Glutamatergic neuron (in vitro differentiated cells): ENCODE data around the gene SLC6A6. TPM values are rescaled to one million over a fixed set of nuclear protein-coding genes. Genes with fewer than 3 reads are reported as not detected.

ENCODE experiments used
- DNase-seq: peaks from one replicate; pipeline ENCODE4 v3.0.0; 2022
- H3K27ac Mint-ChIP-seq: one replicate; pipeline ENCODE4 v1.8.0; 2020; ENCODE audit warnings: mild to moderate bottlenecking, mixed read lengths, inconsistent platforms; ENCODE audit not compliant: unreplicated experiment
- H3K27me3 Mint-ChIP-seq: one replicate; pipeline ENCODE4 v1.8.0; 2020; ENCODE audit warnings: mild to moderate bottlenecking, moderate library complexity, mixed read lengths, inconsistent platforms; ENCODE audit not compliant: unreplicated experiment
- H3K36me3 Mint-ChIP-seq: one replicate; pipeline ENCODE4 v1.8.0; 2020; ENCODE audit warnings: mild to moderate bottlenecking, mixed read lengths, inconsistent platforms; ENCODE audit not compliant: unreplicated experiment
- H3K4me1 Mint-ChIP-seq: one replicate; pipeline ENCODE4 v1.8.0; 2020; ENCODE audit warnings: mild to moderate bottlenecking, low read depth, mixed read lengths, inconsistent platforms; ENCODE audit not compliant: unreplicated experiment
- H3K4me3 Mint-ChIP-seq: one replicate; pipeline ENCODE4 v1.8.0; 2020; ENCODE audit warnings: mild to moderate bottlenecking, mixed read lengths, inconsistent platforms; ENCODE audit not compliant: unreplicated experiment
- H3K9me3 Mint-ChIP-seq: one replicate; pipeline ENCODE4 v1.8.0; 2020; ENCODE audit warnings: mild to moderate bottlenecking, moderate library complexity, mixed read lengths, inconsistent platforms; ENCODE audit not compliant: unreplicated experiment
- total RNA-seq: library from RNA; stranded (reverse); fragmentation: NEBNext Ultra II Directional; extraction: Animal tissue kit (Norgen Biotek cat#: 25700); gene quantifications from one replicate; pipeline ENCODE4 v1.2.1, GENCODE V29; 2021; ENCODE audit not compliant: unreplicated experiment
- TF ChIP-seq, protein P1 (sequence below): fragments of 200-600 bp; sonication (generic); IDR thresholded peaks from one replicate; pipeline ENCODE4 v1.5.0; 2021; ENCODE audit not compliant: partially characterized antibody, unreplicated experiment

The SLC6A6 gene
- total RNA-seq, 1 donor from 2014 or later = 21.9 TPM

GRCh38 chr3:14472471-14473351 is 70.3 kb downstream of the SLC6A6 start:
- no peaks in the 10 kb centered on the region for H3K9me3 Mint-ChIP-seq
- H3K4me1 Mint-ChIP-seq = no peaks in the 10 kb centered on the region
- H3K27me3 Mint-ChIP-seq = peaks cover 6% of the 10 kb centered on the region
- H3K36me3 Mint-ChIP-seq = peaks cover 7% of the 10 kb centered on the region
- DNase-seq = no peak
- TF ChIP-seq, protein P1, sequence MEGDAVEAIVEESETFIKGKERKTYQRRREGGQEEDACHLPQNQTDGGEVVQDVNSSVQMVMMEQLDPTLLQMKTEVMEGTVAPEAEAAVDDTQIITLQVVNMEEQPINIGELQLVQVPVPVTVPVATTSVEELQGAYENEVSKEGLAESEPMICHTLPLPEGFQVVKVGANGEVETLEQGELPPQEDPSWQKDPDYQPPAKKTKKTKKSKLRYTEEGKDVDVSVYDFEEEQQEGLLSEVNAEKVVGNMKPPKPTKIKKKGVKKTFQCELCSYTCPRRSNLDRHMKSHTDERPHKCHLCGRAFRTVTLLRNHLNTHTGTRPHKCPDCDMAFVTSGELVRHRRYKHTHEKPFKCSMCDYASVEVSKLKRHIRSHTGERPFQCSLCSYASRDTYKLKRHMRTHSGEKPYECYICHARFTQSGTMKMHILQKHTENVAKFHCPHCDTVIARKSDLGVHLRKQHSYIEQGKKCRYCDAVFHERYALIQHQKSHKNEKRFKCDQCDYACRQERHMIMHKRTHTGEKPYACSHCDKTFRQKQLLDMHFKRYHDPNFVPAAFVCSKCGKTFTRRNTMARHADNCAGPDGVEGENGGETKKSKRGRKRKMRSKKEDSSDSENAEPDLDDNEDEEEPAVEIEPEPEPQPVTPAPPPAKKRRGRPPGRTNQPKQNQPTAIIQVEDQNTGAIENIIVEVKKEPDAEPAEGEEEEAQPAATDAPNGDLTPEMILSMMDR = no peak
- H3K27ac Mint-ChIP-seq = no peak overlapping the region
- no peak overlapping the region for H3K4me3 Mint-ChIP-seq

DNA sequence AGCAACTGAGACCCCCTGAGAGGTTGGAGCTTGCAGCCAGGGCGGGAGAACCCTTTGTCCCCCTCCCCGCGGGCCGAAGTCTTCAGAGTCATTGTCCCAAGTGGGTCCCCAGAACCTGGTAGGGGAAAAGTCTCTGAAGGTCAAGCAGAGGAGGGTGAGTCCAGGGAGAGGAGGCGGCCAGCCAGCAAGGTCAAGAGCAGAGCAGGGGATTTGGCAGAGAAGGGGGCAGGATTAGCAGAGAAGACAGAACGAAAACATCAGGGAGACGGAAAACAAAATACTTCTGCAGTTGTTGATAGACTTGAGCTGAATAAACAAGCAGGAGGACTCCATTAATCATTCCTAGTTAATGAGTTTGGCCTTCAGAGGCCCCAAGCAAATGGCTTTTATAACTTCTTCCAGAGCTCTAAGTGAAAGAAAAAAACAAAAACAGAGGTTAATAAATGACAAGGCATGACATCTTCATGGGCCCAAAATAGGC is 71.0 kb downstream of the SLC6A6 start:
- no peak for DNase-seq

GRCh38 chr3:14474363-14475081 is 72.1 kb downstream of the SLC6A6 start:
- no peaks in the 10 kb centered on the region for H3K4me1 Mint-ChIP-seq
- TF ChIP-seq, protein P1 = no peak
- DNase-seq = no peak
- peaks cover 6% of the 10 kb centered on the region for H3K27me3 Mint-ChIP-seq
- H3K27ac Mint-ChIP-seq = no peak overlapping the region
- no peak overlapping the region for H3K4me3 Mint-ChIP-seq
- peaks cover 7% of the 10 kb centered on the region for H3K36me3 Mint-ChIP-seq
- H3K9me3 Mint-ChIP-seq = no peaks in the 10 kb centered on the region

More for the DNA sequence above, 71.0 kb downstream of the SLC6A6 start:
- Mint-ChIP-seq H3K27ac (no peak overlapping the region), H3K4me1 (no peaks in the 10 kb centered on the region), H3K27me3 (peaks cover 6% of the 10 kb centered on the region), H3K36me3 (peaks cover 7% of the 10 kb centered on the region), H3K4me3 (no peak overlapping the region), H3K9me3 (no peaks in the 10 kb centered on the region)
- TF ChIP-seq, protein P1 = no peak

DNA sequence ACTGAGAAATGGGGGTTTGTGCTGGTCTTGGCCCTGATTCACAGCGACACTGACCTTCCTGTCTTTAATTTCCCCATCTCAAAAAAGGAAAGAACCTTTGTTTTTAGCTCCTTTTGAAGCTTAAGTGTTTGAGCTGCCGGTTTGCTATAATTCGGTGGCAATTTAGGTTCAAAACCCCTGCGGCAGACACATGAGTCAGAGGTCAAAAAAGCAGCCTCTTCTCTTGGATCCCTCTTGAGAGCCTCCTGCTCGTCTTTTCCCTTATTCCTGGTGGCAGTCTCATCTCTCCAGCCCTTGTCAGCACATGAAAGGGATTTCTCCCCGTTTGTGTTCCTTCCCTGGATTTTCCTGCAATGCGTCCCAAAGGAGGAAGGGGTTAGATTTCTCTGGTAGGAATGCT is 73.2 kb downstream of the SLC6A6 start:
- Mint-ChIP-seq H3K9me3 (no peaks in the 10 kb centered on the region), H3K4me1 (no peaks in the 10 kb centered on the region), H3K27ac (no peak overlapping the region), H3K27me3 (peaks cover 6% of the 10 kb centered on the region), H3K4me3 (no peak overlapping the region), H3K36me3 (peaks cover 7% of the 10 kb centered on the region)
- no peak for DNase-seq
- TF ChIP-seq, protein P1 = no peak
